Measurements from ENCODE around the gene CD7. TPM values are rescaled to one million over a fixed set of nuclear protein-coding genes. Genes with fewer than 3 reads are reported as not detected.

CD7 gene
- total and polyA plus RNA-seq, 9 of the 15 experiments (the other 6 are each of a cell fraction or from before 2014, with no cell fraction given): 0.21 to 0.35 TPM; not detected in 7

DNA sequence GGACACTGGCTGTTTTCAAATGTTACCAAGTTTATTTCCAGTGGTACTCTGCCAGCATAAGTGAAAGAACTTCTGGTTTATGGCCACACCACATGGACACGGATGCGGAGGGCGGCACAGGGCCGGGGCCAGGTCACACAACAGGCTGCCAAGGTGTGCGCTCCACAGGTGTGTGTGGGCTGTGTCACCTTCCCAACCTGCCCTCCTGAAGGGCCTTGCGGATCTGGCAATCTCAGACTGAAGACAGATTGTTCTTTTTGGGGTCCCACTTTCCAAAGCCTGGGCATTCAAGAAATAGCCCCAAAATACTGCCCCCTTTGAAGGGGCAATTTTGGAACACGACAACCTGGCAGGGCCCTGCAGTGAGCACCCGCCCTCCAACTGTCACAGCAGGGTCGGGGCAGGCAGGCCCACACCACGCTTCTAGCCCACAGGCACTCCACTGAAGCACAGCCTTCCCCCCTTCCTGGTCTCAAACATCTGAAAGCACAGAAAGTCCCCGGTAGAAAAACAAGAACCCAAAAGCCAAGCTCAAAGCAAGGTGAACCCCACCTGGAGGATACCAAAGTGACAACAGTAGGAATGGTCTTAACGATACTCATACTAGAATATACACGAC lies 47.4 kb downstream of the CD7 start:
- 82% methylated on average over 10 of the region's 13 CpGs for WGBS (ENCODE audit: insufficient coverage, low coverage, missing lambda C conversion rate)
- Histone ChIP-seq H3K9ac (ENCODE audit: insufficient read depth in 1 of 2, low read depth in 2 of 2, low read length in 2 of 2) (peak overlapping the region in 1 of 2 experiments; percentile 82; a peak in 2 of 4 replicates), H3K36me3 (ENCODE audit: control insufficient read depth, insufficient read depth, low read length) (peaks cover 72% of the 10 kb centered on the region), H2AFZ (ENCODE audit: low read depth, low read length) (no peak overlapping the region), H3K79me2 (ENCODE audit: control insufficient read depth, insufficient read depth, low read length) (peaks cover 85% of the 10 kb centered on the region), H3K27me3 (ENCODE audit: control insufficient read depth in 2 of 2, insufficient read depth in 2 of 2, low read length in 2 of 2) (no peaks in the 10 kb centered on the region), H3K4me2 (ENCODE audit: insufficient read depth, low read length) (no peak overlapping the region), H3K4me1 (replicated peaks in 1 of 2; ENCODE audit: control insufficient read depth in 2 of 2, insufficient read depth in 2 of 2, low read length in 2 of 2) (peaks cover 51 to 74% of the 10 kb centered on the region in 2 experiments), H3K4me3 (no peak overlapping the region), H3K27ac (ENCODE audit: extremely low read depth, low read depth, low read length) (peak overlapping the region; percentile 6; the same call in 1 of the 3 replicates), H4K20me1 (replicated peaks; ENCODE audit: control insufficient read depth, insufficient read depth, low read length) (peaks cover 68% of the 10 kb centered on the region), H3K9me3 (replicated peaks; ENCODE audit: control insufficient read depth, insufficient read depth, low read depth, low read length) (no peaks in the 10 kb centered on the region), H3K9me1 (ENCODE audit: control insufficient read depth, insufficient read depth, low read length) (peaks cover 16% of the 10 kb centered on the region)
- DNase-seq (ENCODE audit: extremely low read depth in 1 of 4, low spot score in 3 of 4) (no peak), ATAC-seq (no peak), FAIRE-seq (no peak)
- no TSS peak for BruUV-seq (replicated peaks)
- ChIA-PET CTCF (ENCODE audit: low intra/inter-chr PET ratio) (no interaction called here), POLR2A (interaction anchor here (0.7 to 2.7 kb wide), 5 partner anchors 12 to 22 kb away, joined by 4 to 20 read pairs (median 4); no protein-coding TSS in a partner anchor)
- intact Hi-C loops (cut with micrococcal nuclease) (no loop called here), in situ Hi-C loops (cut with MboI) (no loop called here)
- TF ChIP-seq RBFOX2 (IDR thresholded peaks at IDR 0.05; ENCODE audit: low read depth, low read length) (peak; percentile 56), SMARCE1 (IDR thresholded peaks at IDR 0.05) (no peak), GATA2 (CRISPR knock-in tag; IDR thresholded peaks at IDR 0.05) (no peak), ZNF79 (CRISPR knock-in tag; IDR thresholded peaks at IDR 0.05; ENCODE audit: low read depth) (no peak), BRF2 (IDR thresholded peaks at IDR 0.05; ENCODE audit: borderline replicate concordance, insufficient read depth, insufficient read length) (no peak)

Measured in K562 (cell line).